ENCODE results near the gene RRM1.
"Not testable (repeated sequence)": the region's sequence is repeated elsewhere in the genome, so short reads cannot be mapped to it uniquely, and the experiment has no call there.

The RRM1 gene

GRCh38 chr11:4134806-4135205, 40.2 kb downstream of the RRM1 start:
- no peak for DNase-seq (ENCODE audit: low read depth in 2 of 3, low spot score in 1 of 3)

- no peak for DNase-seq (ENCODE audit: low read depth in 2 of 3, low spot score in 1 of 3)
Measured at GRCh38 chr11:4138497-4138896, 43.9 kb downstream of the RRM1 start.

- DNase-seq (ENCODE audit: low read depth in 2 of 3, low spot score in 1 of 3), result no peak
Measured at GRCh38 chr11:4140067-4140636, 45.6 kb downstream of the RRM1 start.

GRCh38 chr11:4146070-4146771, 51.6 kb downstream of the RRM1 start:
- no peak for DNase-seq (ENCODE audit: low read depth in 2 of 3, low spot score in 1 of 3)

- no peak for DNase-seq (ENCODE audit: low read depth in 2 of 3, low spot score in 1 of 3)
Measured at GRCh38 chr11:4146772-4147098, 52.1 kb downstream of the RRM1 start.

- DNase-seq (ENCODE audit: low read depth in 2 of 3, low spot score in 1 of 3), result no peak
Measured at GRCh38 chr11:4154503-4154902, 59.9 kb downstream of the RRM1 start.

- DNase-seq (ENCODE audit: low read depth in 2 of 3, low spot score in 1 of 3), result no peak
Measured at GRCh38 chr11:4156571-4156970, 62.0 kb downstream of the RRM1 start.

- not testable (repeated sequence) for DNase-seq (ENCODE audit: low read depth in 2 of 3, low spot score in 1 of 3)
Measured at GRCh38 chr11:4158818-4159217, 64.2 kb downstream of the RRM1 start.

- DNase-seq (ENCODE audit: low read depth in 2 of 3, low spot score in 1 of 3), result no peak
Measured at GRCh38 chr11:4161305-4161704, 66.7 kb downstream of the RRM1 start.

GRCh38 chr11:4164884-4165590, 70.4 kb downstream of the RRM1 start:
- no peak for DNase-seq (ENCODE audit: low read depth in 2 of 3, low spot score in 1 of 3)

GRCh38 chr11:4167292-4167691, 72.7 kb downstream of the RRM1 start:
- no peak for DNase-seq (ENCODE audit: low read depth in 2 of 3, low spot score in 1 of 3)

GRCh38 chr11:4167758-4168157, 73.2 kb downstream of the RRM1 start:
- no peak for DNase-seq (ENCODE audit: low read depth in 2 of 3, low spot score in 1 of 3)

GRCh38 chr11:4175620-4176350, 81.2 kb downstream of the RRM1 start:
- not testable (repeated sequence) for DNase-seq (ENCODE audit: low read depth in 2 of 3, low spot score in 1 of 3)

- no peak for DNase-seq (ENCODE audit: low read depth in 2 of 3, low spot score in 1 of 3)
Measured at GRCh38 chr11:4178813-4179662, 84.4 kb downstream of the RRM1 start.

- DNase-seq (ENCODE audit: low read depth in 2 of 3, low spot score in 1 of 3), result no peak
Measured at GRCh38 chr11:4180441-4181183, 86.0 kb downstream of the RRM1 start.

- DNase-seq (ENCODE audit: low read depth in 2 of 3, low spot score in 1 of 3), result peak; percentile 16 to 29 (median 29)
Measured at GRCh38 chr11:4181782-4182721, 87.5 kb downstream of the RRM1 start.

GRCh38 chr11:4183410-4184057, 88.9 kb downstream of the RRM1 start:
- no peak for DNase-seq (ENCODE audit: low read depth in 2 of 3, low spot score in 1 of 3)

- DNase-seq (ENCODE audit: low read depth in 2 of 3, low spot score in 1 of 3), result no peak
Measured at GRCh38 chr11:4184163-4184916, 89.7 kb downstream of the RRM1 start.

All from stimulated activated CD4-positive, alpha-beta T cell treated with anti-CD3 and anti-CD28 coated beads, Interleukin-12 subunit alpha, Interleukin-12 subunit beta, amount 100 ng/mL, for 48 hours (primary cell).